Measurements from ENCODE around the gene CCDC50. TPM values are rescaled to one million over a fixed set of nuclear protein-coding genes. Genes with fewer than 3 reads are reported as not detected.
A peak's percentile ranks its signal among the peaks of the same experiment; 100 is the strongest.

CCDC50 gene
- total and polyA plus RNA-seq, 4 donors, result 23.4 to 119 (median 40.4) TPM

DNA sequence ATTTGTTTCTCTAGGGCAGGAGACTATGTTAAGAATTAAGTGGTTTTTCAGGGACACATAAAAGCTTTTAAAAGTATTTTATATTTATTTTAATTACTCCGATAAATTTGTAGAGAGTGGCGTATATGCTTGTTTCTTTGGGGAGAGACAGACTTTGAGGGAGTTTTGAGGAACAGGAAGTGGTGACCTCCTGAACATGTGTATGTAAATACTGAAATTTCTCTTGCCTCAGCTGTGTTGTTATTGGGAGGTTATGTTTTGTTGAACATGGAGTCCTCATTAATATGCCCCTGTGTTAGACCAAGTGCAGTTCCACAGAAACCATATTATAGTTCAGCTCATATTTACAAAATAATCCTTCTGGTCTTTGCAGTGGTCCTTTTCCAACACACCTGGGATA is 42.9 kb downstream of the CCDC50 start:
- DNase-seq, result no peak

DNA sequence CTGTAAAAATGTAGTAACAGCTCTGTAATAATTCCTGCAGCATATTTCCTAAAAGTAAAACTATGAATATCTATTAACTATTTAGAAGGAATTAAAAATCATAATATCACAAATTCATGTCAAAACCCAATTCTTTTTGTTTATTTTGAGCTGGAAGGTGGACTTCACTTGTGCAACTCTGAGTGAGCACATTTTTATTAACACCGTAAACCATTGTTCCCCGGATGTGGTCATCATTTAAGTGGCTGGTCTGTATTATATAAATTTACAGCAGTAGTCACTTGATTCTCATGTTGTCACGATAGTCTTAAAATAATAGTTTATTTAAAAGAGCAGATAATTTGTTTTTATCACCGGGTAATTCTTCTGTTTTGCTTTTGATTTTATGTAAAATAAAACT is 44.1 kb downstream of the CCDC50 start:
- H3K27ac ChIP-seq (ENCODE audit: low read depth in 1 of 2, low read length in 1 of 2), result no peak overlapping the region
- TF ChIP-seq, protein P1, sequence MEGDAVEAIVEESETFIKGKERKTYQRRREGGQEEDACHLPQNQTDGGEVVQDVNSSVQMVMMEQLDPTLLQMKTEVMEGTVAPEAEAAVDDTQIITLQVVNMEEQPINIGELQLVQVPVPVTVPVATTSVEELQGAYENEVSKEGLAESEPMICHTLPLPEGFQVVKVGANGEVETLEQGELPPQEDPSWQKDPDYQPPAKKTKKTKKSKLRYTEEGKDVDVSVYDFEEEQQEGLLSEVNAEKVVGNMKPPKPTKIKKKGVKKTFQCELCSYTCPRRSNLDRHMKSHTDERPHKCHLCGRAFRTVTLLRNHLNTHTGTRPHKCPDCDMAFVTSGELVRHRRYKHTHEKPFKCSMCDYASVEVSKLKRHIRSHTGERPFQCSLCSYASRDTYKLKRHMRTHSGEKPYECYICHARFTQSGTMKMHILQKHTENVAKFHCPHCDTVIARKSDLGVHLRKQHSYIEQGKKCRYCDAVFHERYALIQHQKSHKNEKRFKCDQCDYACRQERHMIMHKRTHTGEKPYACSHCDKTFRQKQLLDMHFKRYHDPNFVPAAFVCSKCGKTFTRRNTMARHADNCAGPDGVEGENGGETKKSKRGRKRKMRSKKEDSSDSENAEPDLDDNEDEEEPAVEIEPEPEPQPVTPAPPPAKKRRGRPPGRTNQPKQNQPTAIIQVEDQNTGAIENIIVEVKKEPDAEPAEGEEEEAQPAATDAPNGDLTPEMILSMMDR (IDR thresholded peaks at IDR 0.05; ENCODE audit: control extremely low read depth, extremely low read depth), result no peak
- no peak overlapping the region for H3K9ac ChIP-seq (ENCODE audit: insufficient read depth in 1 of 2, low read length in 2 of 2)
- 65 to 88% methylated on average over 4 of the region's 4 CpGs for WGBS, 2 donors
- DNase-seq, result no peak
- H3K27me3 ChIP-seq (ENCODE audit: control insufficient read depth in 3 of 3, insufficient read depth in 3 of 3, low read length in 2 of 3), result no peaks in the 10 kb centered on the region
- H3K36me3 ChIP-seq (ENCODE audit: control insufficient read depth in 4 of 4, insufficient read depth in 4 of 4, low read length in 4 of 4), result peaks cover 9 to 20% (median 12%) of the 10 kb centered on the region in 4 donors
- H3K9me3 ChIP-seq (ENCODE audit: control insufficient read depth in 4 of 4, insufficient read depth in 3 of 4, low read length in 3 of 4), result peaks cover 0 to 2% (median 0%) of the 10 kb centered on the region in 4 donors
- H3K4me3 ChIP-seq, result no peak overlapping the region
- H3K4me1 ChIP-seq (ENCODE audit: control insufficient read depth in 5 of 5, insufficient read depth in 5 of 5, low read length in 5 of 5), result peaks cover 0 to 45% (median 10%) of the 10 kb centered on the region in 5 donors
- no peak for ATAC-seq (ENCODE audit: insufficient read depth, low FRiP score)

More for the DNA sequence above, 42.9 kb downstream of the CCDC50 start:
- H3K27ac ChIP-seq (ENCODE audit: low read depth in 1 of 2, low read length in 1 of 2), result no peak overlapping the region
- no peak overlapping the region for H3K9ac ChIP-seq (ENCODE audit: insufficient read depth in 1 of 2, low read length in 2 of 2)
- H3K4me1 ChIP-seq (ENCODE audit: control insufficient read depth in 5 of 5, insufficient read depth in 5 of 5, low read length in 5 of 5), result peaks cover 0 to 33% (median 6%) of the 10 kb centered on the region in 5 donors
- no peaks in the 10 kb centered on the region for H3K27me3 ChIP-seq (ENCODE audit: control insufficient read depth in 3 of 3, insufficient read depth in 3 of 3, low read length in 2 of 3)
- ATAC-seq (ENCODE audit: insufficient read depth, low FRiP score), result no peak
- peaks cover 9 to 20% (median 12%) of the 10 kb centered on the region in 4 donors for H3K36me3 ChIP-seq (ENCODE audit: control insufficient read depth in 4 of 4, insufficient read depth in 4 of 4, low read length in 4 of 4)
- peaks cover 0 to 2% (median 0%) of the 10 kb centered on the region in 4 donors for H3K9me3 ChIP-seq (ENCODE audit: control insufficient read depth in 4 of 4, insufficient read depth in 3 of 4, low read length in 3 of 4)
- no peak overlapping the region for H3K4me3 ChIP-seq
- 70 to 81% methylated on average over 2 of the region's 2 CpGs for WGBS, 2 donors
- TF ChIP-seq, protein P1 (IDR thresholded peaks at IDR 0.05; ENCODE audit: control extremely low read depth, extremely low read depth), result no peak

DNA sequence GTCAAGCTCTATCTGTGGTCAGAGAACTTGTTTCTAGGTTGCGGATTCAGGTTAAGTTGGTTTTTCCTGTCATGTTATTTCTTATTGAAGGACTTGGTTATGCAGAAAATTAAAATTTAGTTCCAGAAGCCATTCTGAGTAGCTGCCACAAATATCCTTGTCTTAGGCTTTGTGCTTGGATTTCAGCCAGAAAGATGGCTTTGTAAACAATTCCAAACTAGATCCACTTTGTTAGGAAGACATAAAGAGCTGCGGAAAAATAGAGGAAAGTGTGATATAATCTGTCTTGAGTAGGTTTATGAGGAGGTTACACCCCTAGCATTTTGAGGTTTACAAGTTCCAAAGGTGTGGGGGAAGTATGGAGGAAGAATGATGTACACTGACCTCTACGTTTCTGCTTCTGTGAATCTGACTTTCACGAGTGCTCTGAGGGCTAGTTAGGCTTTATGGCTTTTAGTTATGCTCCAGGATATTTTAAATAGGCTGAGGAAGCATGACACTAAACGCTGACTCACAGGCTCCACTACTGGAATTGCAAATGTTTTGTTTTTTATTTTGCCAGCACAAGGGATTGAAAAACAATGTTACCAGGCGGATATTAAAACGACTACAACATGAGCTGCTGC is 47.4 kb downstream of the CCDC50 start:
- Histone ChIP-seq H3K27ac (ENCODE audit: low read depth in 1 of 2, low read length in 1 of 2) (peak overlapping the region in 1 of 2 donors; percentile 17), H3K36me3 (ENCODE audit: control insufficient read depth in 4 of 4, insufficient read depth in 4 of 4, low read length in 4 of 4) (peaks cover 7 to 23% (median 12%) of the 10 kb centered on the region in 4 donors), H3K27me3 (ENCODE audit: control insufficient read depth in 3 of 3, insufficient read depth in 3 of 3, low read length in 2 of 3) (no peaks in the 10 kb centered on the region), H3K9me3 (ENCODE audit: control insufficient read depth in 4 of 4, insufficient read depth in 3 of 4, low read length in 3 of 4) (peaks cover 0 to 2% (median 0%) of the 10 kb centered on the region in 4 donors), H3K9ac (ENCODE audit: insufficient read depth in 1 of 2, low read length in 2 of 2) (peak overlapping the region in 1 of 2 donors; percentile 14), H3K4me1 (ENCODE audit: control insufficient read depth in 5 of 5, insufficient read depth in 5 of 5, low read length in 5 of 5) (peaks cover 0 to 43% (median 12%) of the 10 kb centered on the region in 5 donors), H3K4me3 (no peak overlapping the region)
- DNase-seq (peak; percentile 18 to 77 (median 76)), ATAC-seq (ENCODE audit: insufficient read depth, low FRiP score) (no peak)
- TF ChIP-seq, protein P1 (IDR thresholded peaks at IDR 0.05; ENCODE audit: control extremely low read depth, extremely low read depth), result no peak
- WGBS, 2 donors, result 63 to 76% methylated on average over 7 of the region's 7 CpGs

All from lung (tissue), 12 donors.